ENCODE results near the gene IL25. TPM values are rescaled to one million over a fixed set of nuclear protein-coding genes. Genes with fewer than 3 reads are reported as not detected.
A peak's percentile ranks its signal among the peaks of the same experiment; 100 is the strongest.

The IL25 gene
- total and polyA plus RNA-seq, 2 of the 4 experiments (the other 2 are of a cell fraction), result not detected

- no peaks in the 10 kb centered on the region for H3K36me3 ChIP-seq (ENCODE audit: control insufficient read depth, insufficient read depth, low read length)
- in situ Hi-C loops (cut with MboI; ENCODE audit: low sequenced_read_pairs), result loop anchor here (10.0 kb wide), 1 partner anchor 52 kb away; the partner anchor contains the start of gene PABPN1
- H3K4me3 ChIP-seq (ENCODE audit: insufficient read depth, low read depth, low read length), result no peak overlapping the region
- H2AK9ac ChIP-seq (replicated peaks; ENCODE audit: low read depth, low read length, poor library complexity), result no peak overlapping the region
- no peak overlapping the region for H2BK120ac ChIP-seq (ENCODE audit: low read depth, low read length)
- H4K91ac ChIP-seq (ENCODE audit: insufficient read depth, low read depth, low read length), result no peak overlapping the region
- no peaks in the 10 kb centered on the region for H3K9me3 ChIP-seq (ENCODE audit: control insufficient read depth, insufficient read depth, low read length)
- intact Hi-C loops (cut with micrococcal nuclease), result no loop called here
- BruUV-seq (replicated peaks), result no TSS peak
- H3K79me1 ChIP-seq (ENCODE audit: low read depth in 1 of 2, low read length in 2 of 2), result no peaks in the 10 kb centered on the region
- ChIA-PET CTCF (no interaction called here), POLR2A (ENCODE audit: unreplicated experiment) (no interaction called here)
- no peaks in the 10 kb centered on the region for H3K9me1 ChIP-seq (ENCODE audit: insufficient read depth, low read length)
- peaks cover 45% of the 10 kb centered on the region for H3K27me3 ChIP-seq (ENCODE audit: control insufficient read depth, insufficient read depth, low read length)
- no peak overlapping the region for H2BK20ac ChIP-seq (ENCODE audit: low read depth, low read length)
- no peak for TF ChIP-seq CHD1 (IDR thresholded peaks at IDR 0.05; ENCODE audit: low read depth, low read length)
- TF ChIP-seq SMC3 (IDR thresholded peaks at IDR 0.05; ENCODE audit: low read depth, low read length), result no peak
- TF ChIP-seq NFE2L2 (IDR thresholded peaks at IDR 0.05; ENCODE audit: low read depth, low read length), result no peak
- TF ChIP-seq FOS (IDR thresholded peaks at IDR 0.05; ENCODE audit: low read depth, low read length), result no peak
- TF ChIP-seq POLR2A (IDR thresholded peaks at IDR 0.05; ENCODE audit: low read depth, low read length), result no peak
- no peak for TF ChIP-seq MAZ (IDR thresholded peaks at IDR 0.05; ENCODE audit: borderline replicate concordance, low read depth, low read length)
- TF ChIP-seq, protein P1, sequence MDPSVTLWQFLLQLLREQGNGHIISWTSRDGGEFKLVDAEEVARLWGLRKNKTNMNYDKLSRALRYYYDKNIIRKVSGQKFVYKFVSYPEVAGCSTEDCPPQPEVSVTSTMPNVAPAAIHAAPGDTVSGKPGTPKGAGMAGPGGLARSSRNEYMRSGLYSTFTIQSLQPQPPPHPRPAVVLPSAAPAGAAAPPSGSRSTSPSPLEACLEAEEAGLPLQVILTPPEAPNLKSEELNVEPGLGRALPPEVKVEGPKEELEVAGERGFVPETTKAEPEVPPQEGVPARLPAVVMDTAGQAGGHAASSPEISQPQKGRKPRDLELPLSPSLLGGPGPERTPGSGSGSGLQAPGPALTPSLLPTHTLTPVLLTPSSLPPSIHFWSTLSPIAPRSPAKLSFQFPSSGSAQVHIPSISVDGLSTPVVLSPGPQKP (IDR thresholded peaks at IDR 0.05; ENCODE audit: borderline replicate concordance, low read depth, low read length), result no peak
- TF ChIP-seq MXI1 (IDR thresholded peaks at IDR 0.05; ENCODE audit: borderline replicate concordance, low read depth, low read length), result no peak
- no peak for TF ChIP-seq RAD21 (IDR thresholded peaks at IDR 0.05; ENCODE audit: low read length)
- TF ChIP-seq BHLHE40 (IDR thresholded peaks at IDR 0.05; ENCODE audit: low read depth, low read length), result no peak
- TF ChIP-seq CEBPB (IDR thresholded peaks at IDR 0.05; ENCODE audit: low read depth, low read length), result no peak
- no peak for TF ChIP-seq RFX5 (IDR thresholded peaks at IDR 0.05; ENCODE audit: low read depth, low read length)
- no peak for TF ChIP-seq MAFK (IDR thresholded peaks at IDR 0.05; ENCODE audit: low read depth, low read length)
- TF ChIP-seq RCOR1 (IDR thresholded peaks at IDR 0.05; ENCODE audit: insufficient replicate concordance, low read length), result no peak
- TF ChIP-seq, protein P2, sequence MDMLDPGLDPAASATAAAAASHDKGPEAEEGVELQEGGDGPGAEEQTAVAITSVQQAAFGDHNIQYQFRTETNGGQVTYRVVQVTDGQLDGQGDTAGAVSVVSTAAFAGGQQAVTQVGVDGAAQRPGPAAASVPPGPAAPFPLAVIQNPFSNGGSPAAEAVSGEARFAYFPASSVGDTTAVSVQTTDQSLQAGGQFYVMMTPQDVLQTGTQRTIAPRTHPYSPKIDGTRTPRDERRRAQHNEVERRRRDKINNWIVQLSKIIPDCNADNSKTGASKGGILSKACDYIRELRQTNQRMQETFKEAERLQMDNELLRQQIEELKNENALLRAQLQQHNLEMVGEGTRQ (IDR thresholded peaks at IDR 0.05; ENCODE audit: low read depth, low read length), result no peak
- TF ChIP-seq CTCF (conservative IDR thresholded peaks at IDR 0.05; ENCODE audit: low read depth, low read length), result no peak
- no peak overlapping the region for H3K4ac ChIP-seq (ENCODE audit: low read depth, low read length)
- no CpG with 5 or more reads among the region's 11 CpGs for WGBS, 2 experiments (ENCODE audit: extremely low coverage in 2 of 2, insufficient read length in 1 of 2)
- peak overlapping the region; percentile 36 for H2AFZ ChIP-seq (replicated peaks; ENCODE audit: low read length, poor library complexity)
- no peak overlapping the region for H3K56ac ChIP-seq (ENCODE audit: extremely low read depth, insufficient read depth, low read length)
- no peak overlapping the region for H3K27ac ChIP-seq (ENCODE audit: insufficient read depth, low read length)
- H3K14ac ChIP-seq (replicated peaks; ENCODE audit: low read depth, low read length), result no peak overlapping the region
- ATAC-seq (ENCODE audit: low read depth) (no peak), DNase-seq (no peak)
- H3K23ac ChIP-seq (ENCODE audit: low read depth, low read length), result no peak overlapping the region
- H3K4me1 ChIP-seq (ENCODE audit: control insufficient read depth, insufficient read depth, low read length), result no peaks in the 10 kb centered on the region
- dilution Hi-C loops (cut with HindIII; ENCODE audit: low sequenced_read_pairs, unreplicated experiment), result no loop called here
- H3K18ac ChIP-seq (ENCODE audit: low read depth, low read length), result no peak overlapping the region
- H2BK5ac ChIP-seq (ENCODE audit: low read depth, low read length, poor library complexity, severe bottlenecking), result no peak overlapping the region
- H4K20me1 ChIP-seq (ENCODE audit: insufficient read depth, low read length), result no peaks in the 10 kb centered on the region
- H4K8ac ChIP-seq (ENCODE audit: low read depth in 2 of 2, low read length in 2 of 2), result no peak overlapping the region
- no peak overlapping the region for H3K4me2 ChIP-seq (ENCODE audit: low read depth, low read length)
- no peak overlapping the region for H2AK5ac ChIP-seq (ENCODE audit: low read depth, low read length)
- no peak overlapping the region for H3K9ac ChIP-seq (ENCODE audit: low read depth, low read length)
- no peak overlapping the region for H2BK15ac ChIP-seq (ENCODE audit: low read depth, low read length)
- no peak overlapping the region for H4K5ac ChIP-seq (ENCODE audit: low read depth, low read length)
Measured at GRCh38 chr14:23377198-23377550, 4.6 kb downstream of the IL25 start.
